ENCODE results near the gene MLLT10.

- no peak for TF ChIP-seq POLR2A (IDR thresholded peaks at IDR 0.05)
- TF ChIP-seq CTCF (IDR thresholded peaks at IDR 0.05) = no peak
Measured at GRCh38 chr10:21687266-21688008, 153.4 kb downstream of the MLLT10 start.

Data from adrenal gland (tissue), 5 donors.